Measurements from ENCODE around the gene FUBP3.
"Not testable (repeated sequence)": the region's sequence is repeated elsewhere in the genome, so short reads cannot be mapped to it uniquely, and the experiment has no call there.

The FUBP3 gene

GRCh38 chr9:130664251-130665028, 85.1 kb downstream of the FUBP3 start, which contains the start of gene PRDM12:
Gene PRDM12, plus strand, starts transcription at chr9:130664594. Its CDS starts 60 bp downstream, at chr9:130664654.
- peak; percentile 68 for DNase-seq

GRCh38 chr9:130665029-130665430, 85.7 kb downstream of the FUBP3 start:
- no peak for DNase-seq

GRCh38 chr9:130665431-130666392, 86.3 kb downstream of the FUBP3 start:
- peak; percentile 46 for DNase-seq

- DNase-seq: no peak
Observed at GRCh38 chr9:130666393-130667119, 87.2 kb downstream of the FUBP3 start.

- DNase-seq: no peak
Observed at GRCh38 chr9:130667120-130667435, 87.7 kb downstream of the FUBP3 start.

- DNase-seq: no peak
Observed at GRCh38 chr9:130668196-130668595, 88.8 kb downstream of the FUBP3 start.

- no peak for DNase-seq
Observed at GRCh38 chr9:130668659-130669058, 89.3 kb downstream of the FUBP3 start.

GRCh38 chr9:130669965-130670364, 90.6 kb downstream of the FUBP3 start:
- no peak for DNase-seq

- DNase-seq: no peak
Observed at GRCh38 chr9:130670644-130671043, 91.3 kb downstream of the FUBP3 start.

GRCh38 chr9:130672466-130672865, 93.1 kb downstream of the FUBP3 start:
- no peak for DNase-seq

GRCh38 chr9:130672933-130673615, 93.7 kb downstream of the FUBP3 start:
- DNase-seq: no peak

GRCh38 chr9:130675396-130675795, 96.0 kb downstream of the FUBP3 start:
- DNase-seq: no peak

GRCh38 chr9:130677252-130677651, 97.9 kb downstream of the FUBP3 start:
- DNase-seq: no peak

GRCh38 chr9:130680836-130681768, 101.7 kb downstream of the FUBP3 start:
- DNase-seq: peak; percentile 90

GRCh38 chr9:130681769-130682420, 102.5 kb downstream of the FUBP3 start:
- peak; percentile 52 for DNase-seq

- DNase-seq: peak; percentile 79
Observed at GRCh38 chr9:130682421-130683121, 103.2 kb downstream of the FUBP3 start.

- no peak for DNase-seq
Observed at GRCh38 chr9:130685104-130685503, 105.7 kb downstream of the FUBP3 start.

GRCh38 chr9:130685945-130686344, 106.6 kb downstream of the FUBP3 start:
- DNase-seq: not testable (repeated sequence)

GRCh38 chr9:130687615-130688014, 108.2 kb downstream of the FUBP3 start:
- DNase-seq: no peak

Data from hematopoietic multipotent progenitor cell treated with erythropoietin and hydrocortisone succinate and interleukin-3 and kit ligand, for 4 days (in vitro differentiated cells).